SU-DHL-6 (cell line): ENCODE data around the gene MRPL4.

Experiments used
- H2AFZ ChIP-seq: fragments of 200-600 bp; sonication (generic); 2 replicates; pipeline ENCODE4 v1.6.1; 2014; ENCODE audit warnings: low read depth, mild to moderate bottlenecking, moderate library complexity, mixed read lengths, antibody characterized with exemption, low read length; ENCODE audit not compliant: severe bottlenecking
- H3F3A ChIP-seq: fragments of 200-600 bp; shearing (Covaris generic); 2 replicates; pipeline ENCODE4 v1.6.0; 2016; ENCODE audit warnings: antibody characterized with exemption, mild to moderate bottlenecking; ENCODE audit not compliant: insufficient read depth
- H3K27ac ChIP-seq: fragments of 200-600 bp; sonication (generic); 2 replicates; pipeline ENCODE4 v1.5.1; 2016; ENCODE audit warnings: low read depth, mild to moderate bottlenecking, low read length, moderate library complexity, mixed read lengths
- H3K27me3 ChIP-seq: fragments of 200-600 bp; sonication (generic), shearing (Covaris generic); 2 replicates; pipeline ENCODE4 v1.6.0; 2014; ENCODE audit warnings: mild to moderate bottlenecking, low read length
- H3K36me3 ChIP-seq: fragments of 200-600 bp; sonication (generic); 2 replicates; pipeline ENCODE4 v1.6.1; 2014; ENCODE audit warnings: mild to moderate bottlenecking, low read length, mixed read lengths
- H3K4me2 ChIP-seq: fragments of 300-600, 200-600 bp; shearing (Covaris generic), sonication (generic); 2 replicates; pipeline ENCODE4 v1.6.0; 2014; ENCODE audit warnings: low read length, low read depth, mild to moderate bottlenecking; ENCODE audit not compliant: poor library complexity, severe bottlenecking
- H3K4me3 ChIP-seq: fragments of 200-600 bp; sonication (generic); 2 replicates; pipeline ENCODE4 v1.5.1; 2014; ENCODE audit warnings: antibody characterized with exemption, low read length, mild to moderate bottlenecking, mixed read lengths; ENCODE audit not compliant: insufficient read depth, poor library complexity, severe bottlenecking
- H3K79me2 ChIP-seq: fragments of 200-600 bp; sonication (generic); 2 replicates; pipeline ENCODE4 v1.6.1; 2014; ENCODE audit warnings: mild to moderate bottlenecking, low read length, moderate library complexity; ENCODE audit not compliant: insufficient read depth
- H3K9ac ChIP-seq: fragments of 200-600 bp; sonication (generic); 2 replicates; pipeline ENCODE4 v1.7.0; 2014; ENCODE audit warnings: mild to moderate bottlenecking, low read length
- H3K9me2 ChIP-seq: fragments of 200-600 bp; sonication (generic); replicated peaks from 2 replicates; pipeline ENCODE4 v1.6.1; 2014; ENCODE audit warnings: low read length; ENCODE audit not compliant: insufficient read depth
- H3K9me3 ChIP-seq: fragments of 200-600 bp; sonication (generic); 2 replicates; pipeline ENCODE4 v1.6.1; 2014; ENCODE audit warnings: low read length, mixed read lengths; ENCODE audit not compliant: insufficient read depth
- H4K20me1 ChIP-seq: fragments of 200-600 bp; sonication (generic); 2 replicates; pipeline ENCODE4 v1.6.1; 2014; ENCODE audit warnings: low read depth, mild to moderate bottlenecking, antibody characterized with exemption, low read length, moderate library complexity, mixed read lengths
- CTCF ChIP-seq: fragments of 200-600 bp; sonication (generic); IDR thresholded peaks from one replicate; pipeline ENCODE4 v1.5.1; 2017; ENCODE audit warnings: antibody characterized with exemption, mild to moderate bottlenecking, low read length, moderate library complexity; ENCODE audit not compliant: insufficient read depth, poor library complexity, severe bottlenecking
- EZH2phosphoT487 ChIP-seq: fragments of 200-600 bp; sonication (generic), shearing (Covaris generic); conservative IDR thresholded peaks from 2 replicates; pipeline ENCODE4 v1.6.1; 2018; ENCODE audit warnings: mild to moderate bottlenecking, antibody characterized with exemption, low read length, moderate library complexity, mixed read lengths

MRPL4 gene

GRCh38 chr19:10219678-10220077 is 32.3 kb upstream of the MRPL4 start:
- Histone ChIP-seq H3K27ac (peak overlapping the region; percentile 99), H2AFZ (no peak overlapping the region), H4K20me1 (no peaks in the 10 kb centered on the region), H3K9me3 (no peaks in the 10 kb centered on the region), H3K9ac (peak overlapping the region; percentile 53), H3K9me2 (no peaks in the 10 kb centered on the region), H3K4me2 (peak overlapping the region; percentile 70), H3K79me2 (peaks cover 36% of the 10 kb centered on the region), H3K4me3 (no peak overlapping the region), H3K27me3 (no peaks in the 10 kb centered on the region), H3K36me3 (peaks cover 21% of the 10 kb centered on the region; the same call in 1 of the 2 replicates), H3F3A (peaks cover 58% of the 10 kb centered on the region)
- no peak for TF ChIP-seq EZH2phosphoT487
- peak; percentile 75 for TF ChIP-seq CTCF

GRCh38 chr19:10220695-10221094 is 31.3 kb upstream of the MRPL4 start:
- TF ChIP-seq EZH2phosphoT487 (no peak), CTCF (no peak)
- H3K9me2 ChIP-seq = no peaks in the 10 kb centered on the region
- H3K79me2 ChIP-seq = peaks cover 46% of the 10 kb centered on the region
- peak overlapping the region; percentile 70 for H3K4me2 ChIP-seq
- peaks cover 21% of the 10 kb centered on the region; the same call in 1 of the 2 replicates for H3K36me3 ChIP-seq
- peak overlapping the region; percentile 99 for H3K27ac ChIP-seq
- H3K9me3 ChIP-seq = no peaks in the 10 kb centered on the region
- H3F3A ChIP-seq = peaks cover 67% of the 10 kb centered on the region
- peak overlapping the region; percentile 1 for H3K4me3 ChIP-seq
- no peak overlapping the region for H2AFZ ChIP-seq
- no peaks in the 10 kb centered on the region for H4K20me1 ChIP-seq
- H3K9ac ChIP-seq = peak overlapping the region; percentile 53
- no peaks in the 10 kb centered on the region for H3K27me3 ChIP-seq

GRCh38 chr19:10222201-10222890 is 29.7 kb upstream of the MRPL4 start:
- Histone ChIP-seq H3K9ac (peak overlapping the region; percentile 53), H3K27me3 (no peaks in the 10 kb centered on the region), H3K9me3 (no peaks in the 10 kb centered on the region), H2AFZ (no peak overlapping the region), H3K27ac (peak overlapping the region; percentile 99), H3K4me3 (peak overlapping the region; percentile 1), H3K36me3 (peaks cover 21% of the 10 kb centered on the region; the same call in 1 of the 2 replicates), H4K20me1 (no peaks in the 10 kb centered on the region; the same call in 1 of the 2 replicates), H3K4me2 (peak overlapping the region; percentile 70), H3F3A (peaks cover 78% of the 10 kb centered on the region), H3K79me2 (peaks cover 63% of the 10 kb centered on the region), H3K9me2 (no peaks in the 10 kb centered on the region)
- TF ChIP-seq EZH2phosphoT487 (no peak), CTCF (no peak)
